ENCODE data around the gene SUMO4. TPM values are rescaled to one million over a fixed set of nuclear protein-coding genes. Genes with fewer than 3 reads are reported as not detected.

Gene SUMO4
- total and polyA plus RNA-seq, 4 donors, result 0.83 to 3.3 (median 0.84) TPM; not detected in 1

DNA sequence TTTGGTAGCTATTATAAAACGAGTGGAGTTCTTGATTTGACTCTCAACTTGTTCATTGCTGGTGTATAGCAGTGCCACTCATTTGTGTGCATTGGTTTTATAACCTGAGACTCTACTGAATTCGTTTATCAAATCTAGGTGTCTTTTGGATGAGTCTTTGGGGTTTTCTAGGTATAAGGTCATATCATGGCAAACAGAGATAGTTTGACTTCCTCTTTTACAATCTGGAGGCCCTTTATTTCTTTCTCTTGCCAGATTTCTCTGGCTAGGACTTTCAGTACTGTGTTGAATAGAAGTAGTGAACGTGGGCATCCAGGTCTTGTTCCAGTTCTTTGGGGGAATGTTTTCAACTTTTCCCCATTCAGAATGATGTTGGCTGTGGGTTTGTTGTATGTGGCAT lies 38.8 kb downstream of the SUMO4 start:
- WGBS, result 82% methylated on average over 3 of the region's 3 CpGs
- TF ChIP-seq HNF4G (IDR thresholded peaks at IDR 0.05) (no peak), RAD21 (IDR thresholded peaks at IDR 0.05) (no peak), EGR1 (IDR thresholded peaks at IDR 0.05; ENCODE audit: low read depth in 2 of 2) (no peak), TAF1 (conservative IDR thresholded peaks at IDR 0.05) (no peak), JUND (IDR thresholded peaks at IDR 0.05) (no peak), RXRA (IDR thresholded peaks at IDR 0.05) (no peak), SP1 (IDR thresholded peaks at IDR 0.05) (no peak), FOXA1 (IDR thresholded peaks at IDR 0.05) (no peak), HNF4A (conservative IDR thresholded peaks at IDR 0.05) (no peak), YY1 (IDR thresholded peaks at IDR 0.05) (no peak), ATF3 (IDR thresholded peaks at IDR 0.05) (no peak), NR2F2 (IDR thresholded peaks at IDR 0.05) (no peak), GABPA (IDR thresholded peaks at IDR 0.05 in 1 of 2, conservative IDR thresholded peaks at IDR 0.05 in 1 of 2) (no peak), FOXA2 (IDR thresholded peaks at IDR 0.05) (no peak)
- TF ChIP-seq, protein P1, sequence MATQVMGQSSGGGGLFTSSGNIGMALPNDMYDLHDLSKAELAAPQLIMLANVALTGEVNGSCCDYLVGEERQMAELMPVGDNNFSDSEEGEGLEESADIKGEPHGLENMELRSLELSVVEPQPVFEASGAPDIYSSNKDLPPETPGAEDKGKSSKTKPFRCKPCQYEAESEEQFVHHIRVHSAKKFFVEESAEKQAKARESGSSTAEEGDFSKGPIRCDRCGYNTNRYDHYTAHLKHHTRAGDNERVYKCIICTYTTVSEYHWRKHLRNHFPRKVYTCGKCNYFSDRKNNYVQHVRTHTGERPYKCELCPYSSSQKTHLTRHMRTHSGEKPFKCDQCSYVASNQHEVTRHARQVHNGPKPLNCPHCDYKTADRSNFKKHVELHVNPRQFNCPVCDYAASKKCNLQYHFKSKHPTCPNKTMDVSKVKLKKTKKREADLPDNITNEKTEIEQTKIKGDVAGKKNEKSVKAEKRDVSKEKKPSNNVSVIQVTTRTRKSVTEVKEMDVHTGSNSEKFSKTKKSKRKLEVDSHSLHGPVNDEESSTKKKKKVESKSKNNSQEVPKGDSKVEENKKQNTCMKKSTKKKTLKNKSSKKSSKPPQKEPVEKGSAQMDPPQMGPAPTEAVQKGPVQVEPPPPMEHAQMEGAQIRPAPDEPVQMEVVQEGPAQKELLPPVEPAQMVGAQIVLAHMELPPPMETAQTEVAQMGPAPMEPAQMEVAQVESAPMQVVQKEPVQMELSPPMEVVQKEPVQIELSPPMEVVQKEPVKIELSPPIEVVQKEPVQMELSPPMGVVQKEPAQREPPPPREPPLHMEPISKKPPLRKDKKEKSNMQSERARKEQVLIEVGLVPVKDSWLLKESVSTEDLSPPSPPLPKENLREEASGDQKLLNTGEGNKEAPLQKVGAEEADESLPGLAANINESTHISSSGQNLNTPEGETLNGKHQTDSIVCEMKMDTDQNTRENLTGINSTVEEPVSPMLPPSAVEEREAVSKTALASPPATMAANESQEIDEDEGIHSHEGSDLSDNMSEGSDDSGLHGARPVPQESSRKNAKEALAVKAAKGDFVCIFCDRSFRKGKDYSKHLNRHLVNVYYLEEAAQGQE (IDR thresholded peaks at IDR 0.05), result no peak
- TF ChIP-seq, protein P2, sequence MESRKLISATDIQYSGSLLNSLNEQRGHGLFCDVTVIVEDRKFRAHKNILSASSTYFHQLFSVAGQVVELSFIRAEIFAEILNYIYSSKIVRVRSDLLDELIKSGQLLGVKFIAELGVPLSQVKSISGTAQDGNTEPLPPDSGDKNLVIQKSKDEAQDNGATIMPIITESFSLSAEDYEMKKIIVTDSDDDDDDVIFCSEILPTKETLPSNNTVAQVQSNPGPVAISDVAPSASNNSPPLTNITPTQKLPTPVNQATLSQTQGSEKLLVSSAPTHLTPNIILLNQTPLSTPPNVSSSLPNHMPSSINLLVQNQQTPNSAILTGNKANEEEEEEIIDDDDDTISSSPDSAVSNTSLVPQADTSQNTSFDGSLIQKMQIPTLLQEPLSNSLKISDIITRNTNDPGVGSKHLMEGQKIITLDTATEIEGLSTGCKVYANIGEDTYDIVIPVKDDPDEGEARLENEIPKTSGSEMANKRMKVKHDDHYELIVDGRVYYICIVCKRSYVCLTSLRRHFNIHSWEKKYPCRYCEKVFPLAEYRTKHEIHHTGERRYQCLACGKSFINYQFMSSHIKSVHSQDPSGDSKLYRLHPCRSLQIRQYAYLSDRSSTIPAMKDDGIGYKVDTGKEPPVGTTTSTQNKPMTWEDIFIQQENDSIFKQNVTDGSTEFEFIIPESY (IDR thresholded peaks at IDR 0.05), result no peak
- TF ChIP-seq, protein P3, sequence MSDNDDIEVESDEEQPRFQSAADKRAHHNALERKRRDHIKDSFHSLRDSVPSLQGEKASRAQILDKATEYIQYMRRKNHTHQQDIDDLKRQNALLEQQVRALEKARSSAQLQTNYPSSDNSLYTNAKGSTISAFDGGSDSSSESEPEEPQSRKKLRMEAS (IDR thresholded peaks at IDR 0.05), result no peak
- TF ChIP-seq, protein P4, sequence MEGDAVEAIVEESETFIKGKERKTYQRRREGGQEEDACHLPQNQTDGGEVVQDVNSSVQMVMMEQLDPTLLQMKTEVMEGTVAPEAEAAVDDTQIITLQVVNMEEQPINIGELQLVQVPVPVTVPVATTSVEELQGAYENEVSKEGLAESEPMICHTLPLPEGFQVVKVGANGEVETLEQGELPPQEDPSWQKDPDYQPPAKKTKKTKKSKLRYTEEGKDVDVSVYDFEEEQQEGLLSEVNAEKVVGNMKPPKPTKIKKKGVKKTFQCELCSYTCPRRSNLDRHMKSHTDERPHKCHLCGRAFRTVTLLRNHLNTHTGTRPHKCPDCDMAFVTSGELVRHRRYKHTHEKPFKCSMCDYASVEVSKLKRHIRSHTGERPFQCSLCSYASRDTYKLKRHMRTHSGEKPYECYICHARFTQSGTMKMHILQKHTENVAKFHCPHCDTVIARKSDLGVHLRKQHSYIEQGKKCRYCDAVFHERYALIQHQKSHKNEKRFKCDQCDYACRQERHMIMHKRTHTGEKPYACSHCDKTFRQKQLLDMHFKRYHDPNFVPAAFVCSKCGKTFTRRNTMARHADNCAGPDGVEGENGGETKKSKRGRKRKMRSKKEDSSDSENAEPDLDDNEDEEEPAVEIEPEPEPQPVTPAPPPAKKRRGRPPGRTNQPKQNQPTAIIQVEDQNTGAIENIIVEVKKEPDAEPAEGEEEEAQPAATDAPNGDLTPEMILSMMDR (IDR thresholded peaks at IDR 0.05; ENCODE audit: low read depth, low read length, missing input control), result no peak
- H3K9me3 ChIP-seq (ENCODE audit: control insufficient read depth in 4 of 4, low read length in 3 of 4), result no peaks in the 10 kb centered on the region
- H3K9ac ChIP-seq (ENCODE audit: low read depth in 1 of 2, low read length in 2 of 2), result no peak overlapping the region
- H3K27me3 ChIP-seq (ENCODE audit: control insufficient read depth in 4 of 4, insufficient read depth in 4 of 4, low read length in 3 of 4), result no peaks in the 10 kb centered on the region
- no peaks in the 10 kb centered on the region for H3K36me3 ChIP-seq (ENCODE audit: control insufficient read depth in 4 of 4, insufficient read depth in 3 of 4, low read depth in 1 of 4, low read length in 3 of 4)
- H3K4me3 ChIP-seq (ENCODE audit: low read depth in 1 of 3, low read length in 3 of 3), result no peak overlapping the region
- DNase-seq (ENCODE audit: low spot score), result no peak
- H3K4me1 ChIP-seq (ENCODE audit: control insufficient read depth in 4 of 4, insufficient read depth in 4 of 4, low read length in 3 of 4), result no peaks in the 10 kb centered on the region
- no peak overlapping the region for H3K27ac ChIP-seq (ENCODE audit: low read depth in 1 of 2, low read length in 2 of 2)
